Inflammatory macrophage treated with lipopolysaccharide for 1 hour (primary cell): ENCODE data around the gene DNLZ.
"Not testable (repeated sequence)": the region's sequence is repeated elsewhere in the genome, so short reads cannot be mapped to it uniquely, and the experiment has no call there.

Experiments
- DNase-seq, 2 donors: peaks; one replicate each; pipeline ENCODE4 v3.0.0-alpha.2; 2020 to 2022

The DNLZ gene

DNA sequence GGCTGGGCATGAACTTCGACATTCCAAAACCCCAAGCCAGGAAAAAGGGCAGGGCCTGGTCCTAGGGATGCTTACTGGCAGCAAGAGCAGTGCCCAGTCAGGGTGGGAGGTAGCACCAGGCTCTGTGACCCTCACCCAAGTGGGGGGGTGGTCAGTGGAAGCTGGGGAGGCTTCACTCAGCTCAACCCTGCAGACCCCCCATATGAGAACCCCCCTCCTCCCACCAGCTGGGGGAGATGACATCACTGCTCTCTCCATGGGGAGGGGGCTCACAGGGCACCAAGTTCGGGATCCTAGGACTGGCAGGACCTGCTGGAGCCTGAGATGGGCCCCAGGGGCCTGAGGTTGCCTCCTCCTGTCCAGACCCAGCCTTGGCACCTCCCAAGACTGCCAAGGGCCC lies 4.7 kb downstream of the DNLZ start:
- DNase-seq: no peak

- DNase-seq: no peak
These were observed 5.5 kb downstream of the DNLZ start for GRCh38 chr9:136358016-136358415.

GRCh38 chr9:136357202-136357725 lies 6.3 kb downstream of the DNLZ start:
- DNase-seq: no peak

GRCh38 chr9:136355616-136356557 lies 7.7 kb downstream of the DNLZ start:
- no peak for DNase-seq

GRCh38 chr9:136354592-136355085 lies 8.9 kb downstream of the DNLZ start:
- DNase-seq: no peak

DNA sequence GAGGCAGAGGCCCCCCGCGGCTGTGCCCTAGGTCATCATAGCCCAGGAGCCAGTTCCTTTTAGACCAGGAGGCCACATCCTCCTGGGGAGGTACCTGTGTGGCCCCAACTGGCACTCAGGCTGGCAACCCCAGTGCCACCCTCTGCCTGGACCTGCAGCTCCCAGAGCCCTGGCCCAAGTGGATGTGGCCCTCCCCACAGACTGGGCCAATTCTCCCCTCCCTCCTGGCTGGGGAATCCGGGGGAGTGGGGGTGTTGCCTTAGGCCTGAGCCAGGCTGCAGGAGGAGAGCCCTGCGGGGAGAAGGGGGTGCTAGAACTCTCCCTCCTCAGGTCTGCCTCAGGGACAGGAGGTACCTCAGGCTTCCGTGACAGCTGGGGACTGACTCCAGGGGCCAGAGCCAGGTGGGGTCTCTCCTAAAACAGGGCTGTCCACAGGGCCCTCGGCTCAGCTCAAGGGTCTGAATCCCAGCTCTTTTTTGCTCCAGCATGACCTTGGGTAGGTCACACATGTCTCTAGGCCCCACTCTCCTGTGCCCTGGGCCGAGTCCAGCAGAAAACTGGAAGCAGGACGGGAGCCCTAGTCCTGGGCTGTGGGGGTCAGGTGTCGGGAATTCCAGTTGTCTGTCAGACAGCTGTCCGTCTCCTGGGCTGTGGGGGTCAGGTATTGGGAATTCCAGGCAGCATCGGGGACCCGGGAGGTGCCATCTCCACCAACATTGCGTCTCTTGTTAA lies 9.6 kb downstream of the DNLZ start:
- DNase-seq: no peak

DNA sequence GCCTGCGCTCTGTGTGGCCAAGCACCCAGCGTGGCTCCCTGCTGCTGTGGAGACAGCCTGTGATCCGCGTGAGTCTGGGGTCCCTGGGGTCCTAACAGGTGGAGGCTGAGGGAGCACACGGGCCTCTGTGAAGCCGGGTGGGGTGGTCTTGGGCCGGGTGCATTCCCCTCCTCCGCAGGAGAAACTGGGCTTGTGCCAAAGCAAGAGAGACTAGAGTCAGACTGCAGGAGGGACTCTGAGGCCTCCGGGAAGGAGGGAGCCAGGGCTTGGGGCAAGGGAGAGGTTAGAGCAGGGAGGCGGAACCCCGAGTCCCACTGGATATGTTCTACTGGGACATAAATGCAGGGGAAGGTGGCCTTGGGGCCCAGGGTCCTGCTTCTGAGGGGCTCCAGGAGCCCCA lies 10.5 kb downstream of the DNLZ start:
- DNase-seq: no peak

DNA sequence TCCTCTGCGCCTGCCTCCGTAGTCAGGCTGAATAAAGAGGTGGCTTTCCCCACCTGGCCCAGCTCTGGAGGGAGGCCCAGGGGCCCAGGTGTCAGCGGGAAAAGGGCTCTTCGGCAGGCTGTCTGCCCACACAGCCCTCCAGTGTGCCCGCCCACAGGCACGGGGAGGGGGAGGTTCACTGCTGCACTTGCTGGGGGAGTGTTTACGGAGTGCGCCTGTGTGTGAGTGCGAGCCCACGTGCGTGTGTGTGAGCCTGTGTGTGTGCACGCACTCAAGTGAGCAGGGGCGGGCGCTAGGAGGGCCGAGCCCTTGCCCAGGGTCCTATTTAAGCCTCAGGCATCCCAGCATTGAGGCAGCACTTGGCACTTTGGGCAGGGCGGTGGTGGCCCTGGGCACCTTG lies 10.9 kb downstream of the DNLZ start:
- no peak for DNase-seq

DNA sequence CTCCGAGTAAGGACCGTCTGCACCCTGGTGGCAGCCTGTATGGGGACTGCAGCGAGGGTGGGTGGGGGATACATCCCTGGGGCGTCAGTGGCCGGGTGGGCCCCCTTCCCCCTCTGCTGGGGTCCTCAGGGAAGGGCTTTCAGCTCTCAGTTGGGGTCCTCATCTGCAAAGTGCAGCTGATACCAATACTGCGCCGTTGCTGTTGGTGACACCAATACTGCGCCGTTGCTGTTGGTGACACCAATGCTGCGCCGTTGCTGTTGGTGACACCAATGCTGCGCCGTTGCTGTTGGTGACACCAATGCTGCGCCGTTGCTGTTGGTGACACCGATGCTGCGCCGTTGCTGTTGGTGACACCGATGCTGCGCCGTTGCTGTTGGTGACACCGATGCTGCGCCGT lies 11.7 kb downstream of the DNLZ start:
- DNase-seq: not testable (repeated sequence)

DNA sequence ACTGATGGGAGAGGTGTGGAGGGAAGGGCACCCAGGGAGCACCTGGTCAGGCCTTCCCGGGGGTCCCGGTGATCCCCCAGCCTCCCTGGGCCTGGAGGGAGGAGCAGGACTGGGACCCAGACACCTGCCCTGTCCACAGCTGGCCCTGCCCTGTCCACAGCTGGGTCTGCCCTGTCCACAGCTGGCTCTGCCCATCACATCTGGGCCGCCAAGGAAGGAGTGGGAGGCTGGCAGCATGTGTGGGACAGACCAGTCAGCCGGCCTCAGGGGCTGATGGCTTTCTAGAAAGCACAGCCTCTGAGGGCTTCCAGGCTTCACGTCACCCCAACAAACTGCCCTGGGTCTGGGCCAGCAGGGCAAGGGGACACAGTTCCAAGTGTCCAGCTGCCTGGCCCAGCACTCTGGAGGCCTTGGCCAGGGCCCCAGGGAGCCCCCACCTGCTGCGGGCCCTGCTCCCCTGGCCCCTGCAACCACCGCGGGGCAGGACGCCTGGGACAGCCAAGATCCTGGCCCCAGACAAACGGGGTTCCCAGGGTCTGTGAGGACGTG lies 12.2 kb downstream of the DNLZ start:
- DNase-seq: no peak

- DNase-seq: no peak
These were observed 14.0 kb downstream of the DNLZ start for GRCh38 chr9:136349546-136349945.

GRCh38 chr9:136348691-136349090 lies 14.9 kb downstream of the DNLZ start:
- DNase-seq: no peak

GRCh38 chr9:136347472-136348256 lies 15.9 kb downstream of the DNLZ start:
- DNase-seq: no peak

- DNase-seq: no peak
These were observed 16.5 kb downstream of the DNLZ start for GRCh38 chr9:136346927-136347465.

- no peak for DNase-seq
These were observed 17.4 kb downstream of the DNLZ start for GRCh38 chr9:136346157-136346481.

- no peak for DNase-seq
These were observed 18.0 kb downstream of the DNLZ start for GRCh38 chr9:136345281-136346156.

- no peak for DNase-seq
These were observed 18.8 kb downstream of the DNLZ start for GRCh38 chr9:136344544-136345280.

GRCh38 chr9:136343884-136344269 lies 19.7 kb downstream of the DNLZ start:
- DNase-seq: no peak

DNA sequence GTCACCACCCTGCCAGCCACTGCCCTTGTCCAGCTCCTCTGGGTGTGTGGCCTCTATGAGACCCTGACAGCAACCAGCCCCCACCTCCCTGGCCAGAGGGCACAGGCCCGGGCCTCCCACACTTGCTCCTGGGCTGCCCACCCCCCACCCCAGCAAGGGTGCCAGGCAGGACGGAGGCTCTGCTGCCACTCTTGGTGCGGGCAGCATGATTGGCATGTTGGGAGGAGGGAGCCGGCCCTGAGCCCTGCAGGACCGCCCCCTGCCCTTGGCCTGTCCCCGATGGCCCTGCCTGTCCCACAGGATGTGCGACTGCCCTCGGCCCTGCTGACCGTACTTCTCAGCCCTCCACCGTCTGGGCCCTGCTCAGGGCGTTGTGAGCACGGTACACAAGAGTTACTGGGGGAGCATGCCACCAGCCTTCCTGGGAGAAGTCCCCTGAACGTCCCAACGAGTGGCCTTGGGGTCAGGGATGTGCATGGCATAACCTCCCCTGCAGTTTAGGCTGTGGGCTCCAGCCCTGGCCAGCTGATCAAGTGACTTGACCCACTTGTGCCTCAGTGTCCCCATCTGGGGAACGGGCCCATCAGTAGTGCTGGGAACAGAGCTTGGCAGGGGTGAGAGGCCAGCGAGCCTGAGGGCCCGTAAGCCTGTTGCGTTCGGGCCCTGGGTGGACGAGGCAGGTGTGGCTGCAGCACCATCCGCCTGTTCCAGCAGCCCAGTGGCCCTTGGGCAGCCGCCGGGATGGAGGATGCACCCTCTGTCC lies 20.2 kb downstream of the DNLZ start:
- DNase-seq: no peak
